ENCODE results near the gene UTP18. TPM values are rescaled to one million over a fixed set of nuclear protein-coding genes. Genes with fewer than 3 reads are reported as not detected.

Gene UTP18
- total RNA-seq, 1 experiment from 2014 or later: 68.8 TPM

- ATAC-seq (no peak), DNase-seq (ENCODE audit: low spot score) (no peak)
- no peaks in the 10 kb centered on the region for H3K27me3 Mint-ChIP-seq (ENCODE audit: low read depth)
- peaks cover 16% of the 10 kb centered on the region for H3K36me3 Mint-ChIP-seq
- no peak overlapping the region for H3K27ac Mint-ChIP-seq
- 0 out of 2 replicates have a peak, but pooled peaks cover 3% of the 10 kb centered on the region for H3K4me1 Mint-ChIP-seq
- CTCF ChIA-PET: no interaction called here
- peaks cover 10% of the 10 kb centered on the region for H3K9me3 Mint-ChIP-seq
- TF ChIP-seq E2F4 (CRISPR knock-in tag; IDR thresholded peaks at IDR 0.05; ENCODE audit: borderline replicate concordance, low read depth) (no peak), ZNF671 (CRISPR knock-in tag; IDR thresholded peaks at IDR 0.05) (no peak), ZNF425 (CRISPR knock-in tag; conservative IDR thresholded peaks at IDR 0.05) (no peak), TCF7 (CRISPR knock-in tag; IDR thresholded peaks at IDR 0.05; ENCODE audit: low read depth) (no peak)
- H3K4me3 Mint-ChIP-seq: no peak overlapping the region
- POLR2A ChIA-PET: no interaction called here
These were observed 14.8 kb upstream of the UTP18 start for GRCh38 chr17:51245535-51245934.

GRCh38 chr17:51250314-51250840 is 10.0 kb upstream of the UTP18 start:
- H3K27me3 Mint-ChIP-seq (ENCODE audit: low read depth): no peaks in the 10 kb centered on the region
- peaks cover 53% of the 10 kb centered on the region for H3K36me3 Mint-ChIP-seq
- POLR2A ChIA-PET: no interaction called here
- ATAC-seq: no peak
- no peak overlapping the region for H3K27ac Mint-ChIP-seq
- CTCF ChIA-PET: no interaction called here
- H3K4me1 Mint-ChIP-seq: no peaks in the 10 kb centered on the region
- H3K9me3 Mint-ChIP-seq: peaks cover 20% of the 10 kb centered on the region
- no peak for DNase-seq (ENCODE audit: low spot score)
- H3K4me3 Mint-ChIP-seq: no peak overlapping the region
- TF ChIP-seq CREB1 (CRISPR knock-in tag; IDR thresholded peaks at IDR 0.05) (no peak), GABPB1 (CRISPR knock-in tag; IDR thresholded peaks at IDR 0.05) (no peak), ERG (CRISPR knock-in tag; IDR thresholded peaks at IDR 0.05) (no peak), E2F4 (CRISPR knock-in tag; IDR thresholded peaks at IDR 0.05; ENCODE audit: borderline replicate concordance, low read depth) (no peak), ESRRA (CRISPR knock-in tag; IDR thresholded peaks at IDR 0.05; ENCODE audit: borderline replicate concordance) (no peak), IRF1 (CRISPR knock-in tag; IDR thresholded peaks at IDR 0.05) (no peak), HMGXB4 (CRISPR knock-in tag; IDR thresholded peaks at IDR 0.05) (no peak), SMAD4 (CRISPR knock-in tag; IDR thresholded peaks at IDR 0.05) (no peak), E2F1 (CRISPR knock-in tag; IDR thresholded peaks at IDR 0.05) (no peak), ZNF425 (CRISPR knock-in tag; conservative IDR thresholded peaks at IDR 0.05) (no peak)
